Kidney (tissue), 14 donors: ENCODE data around the gene FCGR3B. TPM values are rescaled to one million over a fixed set of nuclear protein-coding genes. Genes with fewer than 3 reads are reported as not detected.
"Not testable (repeated sequence)": the region's sequence is repeated elsewhere in the genome, so short reads cannot be mapped to it uniquely, and the experiment has no call there.

Experiments used
- DNase-seq, 5 donors: peaks; one replicate each; pipeline ENCODE4 v3.0.0-alpha.2; 2013 to 2020
- FAIRE-seq: peaks from 2 replicates; lab custom pipeline; 2012; peaks lifted over from hg19 to GRCh38; lab: Jason Lieb, UNC
- H3K27ac ChIP-seq, 2 donors: one replicate each; pipeline ENCODE4 v1.7.0; 2013; ENCODE audit warnings: low read depth in 2 of 2, low read length in 2 of 2, inconsistent platforms in 1 of 2
- H3K27me3 ChIP-seq: one replicate; pipeline ENCODE4 v1.7.1; 2013; ENCODE audit warnings: low read length, inconsistent platforms; ENCODE audit not compliant: control insufficient read depth, insufficient read depth
- H3K36me3 ChIP-seq, 3 donors: one replicate each; pipeline versions ENCODE4 v1.7.0 to v1.7.1; 2013; ENCODE audit warnings: low read length in 3 of 3, control low read depth in 1 of 3, inconsistent platforms in 1 of 3; ENCODE audit not compliant: insufficient read depth in 3 of 3, control insufficient read depth in 2 of 3
- H3K4me1 ChIP-seq, 3 donors: one replicate each; pipeline versions ENCODE4 v1.7.0 to v1.7.1; 2013; ENCODE audit warnings: low read length in 3 of 3, inconsistent platforms in 1 of 3, low read depth in 1 of 3; ENCODE audit not compliant: control insufficient read depth in 2 of 3, insufficient read depth in 2 of 3
- H3K4me3 ChIP-seq, 3 donors: one replicate each; pipeline versions ENCODE4 v1.7.0 to v1.8.1; 2013; ENCODE audit warnings: low read length in 3 of 3, control low read depth in 1 of 3, inconsistent platforms in 1 of 3
- H3K9ac ChIP-seq, 3 donors: one replicate each; pipeline versions ENCODE4 v1.7.0 to v1.7.1; 2013; ENCODE audit warnings: low read length in 3 of 3, control low read depth in 1 of 3, inconsistent platforms in 1 of 3
- H3K9me3 ChIP-seq, 3 donors: one replicate each; pipeline versions ENCODE4 v1.7.0 to v1.7.1; 2013; ENCODE audit warnings: low read length in 3 of 3, control low read depth in 1 of 3, inconsistent platforms in 1 of 3; ENCODE audit not compliant: control insufficient read depth in 2 of 3, insufficient read depth in 1 of 3
- CTCF ChIP-seq: IDR thresholded peaks from 3 replicates; pipeline ENCODE4 v1.5.1; 2012; ENCODE audit warnings: mild to moderate bottlenecking, moderate library complexity, borderline replicate concordance; ENCODE audit not compliant: insufficient read depth; ENCODE audit errors: extremely low read depth
- intact Hi-C: fragments of 100-400 bp; cut with DNase I; formaldehyde crosslinking; loops from one replicate; pipeline ENCODE4 v1.11.1; 2022
- polyA plus RNA-seq: library from polyadenylated mRNA; stranded (reverse); fragments of 350-450 nt; fragmentation: Illumina TruSeq; extraction: RNeasy Lipid Tissue Mini Kit (QIAGEN cat#74804); gene quantifications from one replicate; pipeline ENCODE4 v1.2.3, GENCODE V29; 2014; ENCODE audit warnings: low read depth, low replicate concordance; ENCODE audit not compliant: insufficient read depth
- total RNA-seq: library from RNA; stranded (reverse); fragmentation: NEBNext Ultra II Directional; extraction: Animal tissue kit (Norgen Biotek cat#: 25700); gene quantifications from one replicate; pipeline ENCODE4 v1.2.1, GENCODE V29; 2021
- donor health status: control.
- donor health status: control.
- donor health status: control.
- donor health status: control.
- donor health status: control.
- donor health status: DM: yes; HTN: yes; CAD: no.
- donor health status: Normal renal cell carcinoma (clear cell type).

FCGR3B gene
- total and polyA plus RNA-seq, 2 donors from 2014 or later: 4.3 TPM; not detected in 1

DNA sequence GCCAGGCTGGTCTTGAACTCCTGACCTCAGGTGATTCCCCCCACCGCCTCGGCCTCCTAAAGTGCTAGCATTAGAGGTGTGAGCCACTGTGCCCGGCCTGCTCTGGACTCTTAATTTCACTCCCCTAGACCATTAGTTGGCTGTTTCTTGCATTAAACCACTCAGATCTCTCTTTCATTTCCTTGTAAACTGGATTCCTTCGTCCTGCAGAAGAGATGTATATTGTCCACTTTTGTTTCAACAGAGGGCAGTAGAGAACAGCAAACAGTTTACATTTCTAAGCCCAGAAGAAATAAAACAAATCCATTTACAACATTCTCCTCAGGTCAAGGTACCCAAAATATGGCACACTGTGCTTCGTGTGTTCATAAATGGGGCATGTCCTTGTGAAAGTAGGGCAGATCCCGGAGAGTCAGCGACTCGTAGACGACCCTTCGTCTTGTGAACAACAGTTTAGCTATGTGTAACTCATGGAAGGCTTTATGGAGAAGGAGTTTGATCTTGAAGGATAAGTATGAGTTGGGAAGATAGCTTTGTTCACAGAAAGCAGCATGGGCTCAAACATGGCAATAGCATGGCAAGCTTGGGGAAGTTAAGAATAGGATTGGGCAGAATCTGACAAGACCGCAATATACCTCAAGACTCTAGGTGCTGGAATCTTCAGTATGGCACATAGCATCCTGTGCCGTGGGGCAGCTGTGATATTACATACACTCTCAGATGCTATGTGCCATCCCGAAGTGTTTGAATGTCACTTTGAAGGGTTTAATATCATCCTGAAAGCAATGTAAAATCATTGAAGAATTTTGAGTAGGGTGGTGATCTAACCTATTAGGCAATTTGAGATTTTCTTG is 16.8 kb upstream of the FCGR3B start:
- H3K36me3 ChIP-seq, H3K27ac ChIP-seq, H3K27me3 ChIP-seq, H3K9me3 ChIP-seq, H3K4me3 ChIP-seq, H3K9ac ChIP-seq, intact Hi-C loops, H3K4me1 ChIP-seq: not testable (repeated sequence)
- DNase-seq: peak in 2 of 5 donors; percentile 55 to 82
- peak; percentile 46 for FAIRE-seq
- TF ChIP-seq CTCF: peak; percentile 39

- DNase-seq, H3K27ac ChIP-seq, H3K4me3 ChIP-seq, H3K9me3 ChIP-seq, H3K27me3 ChIP-seq, H3K4me1 ChIP-seq, intact Hi-C loops, H3K36me3 ChIP-seq, H3K9ac ChIP-seq, FAIRE-seq: not testable (repeated sequence)
Observed at GRCh38 chr1:161644855-161645254, 13.9 kb upstream of the FCGR3B start.

DNA sequence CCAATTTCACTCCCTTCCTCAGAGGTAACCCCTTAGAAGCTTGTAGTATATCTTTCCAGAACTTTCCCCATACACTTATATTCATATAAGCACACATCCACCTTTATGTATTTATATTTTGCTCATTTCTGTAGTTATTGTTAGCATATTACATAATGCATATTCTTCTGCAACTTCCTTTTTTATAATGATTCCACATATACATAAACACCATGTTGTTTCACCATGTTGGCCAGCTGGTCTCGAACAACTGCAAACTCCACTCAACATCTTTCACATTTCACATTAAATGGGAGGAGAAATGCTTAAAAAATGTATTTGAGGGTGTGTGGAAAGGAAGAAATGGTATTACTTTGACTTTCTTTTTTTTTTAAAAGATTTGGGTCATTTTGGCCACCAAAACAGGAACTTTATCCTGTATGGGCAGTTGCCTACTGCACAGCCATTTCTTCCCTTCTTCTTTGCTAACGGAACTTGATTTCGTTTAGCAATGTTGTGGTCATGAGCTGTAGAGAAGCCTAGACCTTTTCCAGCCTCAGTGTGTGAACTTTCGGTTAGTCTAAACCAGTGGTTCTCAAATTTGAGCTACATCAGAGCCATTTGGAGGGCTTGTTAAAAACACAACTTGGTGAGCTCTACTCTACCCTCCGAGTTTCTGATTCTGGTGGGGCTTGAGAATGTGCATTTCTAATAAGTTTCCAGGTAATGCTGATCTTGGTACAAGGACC is 12.7 kb upstream of the FCGR3B start:
- DNase-seq, H3K4me3 ChIP-seq, H3K36me3 ChIP-seq, intact Hi-C loops, H3K4me1 ChIP-seq, FAIRE-seq, H3K9ac ChIP-seq, H3K9me3 ChIP-seq, H3K27ac ChIP-seq, H3K27me3 ChIP-seq: not testable (repeated sequence)

DNA sequence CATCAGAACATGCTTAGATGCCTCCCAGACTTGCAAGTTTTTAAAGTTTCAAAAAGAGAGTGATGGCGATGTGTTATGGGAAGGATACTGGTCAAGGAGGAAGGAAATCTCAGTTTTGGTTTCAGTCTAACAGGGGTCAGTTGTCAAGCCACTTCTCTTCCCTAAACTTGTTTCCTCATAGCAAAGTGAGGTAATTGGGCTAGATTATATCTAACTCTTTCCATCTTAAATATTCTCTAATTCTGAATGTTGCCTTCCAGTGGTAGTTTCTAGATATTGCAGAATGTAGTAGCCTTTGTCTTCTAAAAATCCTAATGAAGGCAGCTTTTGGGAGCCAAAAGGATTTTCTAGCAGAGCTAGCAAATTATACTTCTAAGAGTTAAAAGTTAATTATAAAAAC is 11.7 kb upstream of the FCGR3B start:
- FAIRE-seq, intact Hi-C loops: not testable (repeated sequence)

DNA sequence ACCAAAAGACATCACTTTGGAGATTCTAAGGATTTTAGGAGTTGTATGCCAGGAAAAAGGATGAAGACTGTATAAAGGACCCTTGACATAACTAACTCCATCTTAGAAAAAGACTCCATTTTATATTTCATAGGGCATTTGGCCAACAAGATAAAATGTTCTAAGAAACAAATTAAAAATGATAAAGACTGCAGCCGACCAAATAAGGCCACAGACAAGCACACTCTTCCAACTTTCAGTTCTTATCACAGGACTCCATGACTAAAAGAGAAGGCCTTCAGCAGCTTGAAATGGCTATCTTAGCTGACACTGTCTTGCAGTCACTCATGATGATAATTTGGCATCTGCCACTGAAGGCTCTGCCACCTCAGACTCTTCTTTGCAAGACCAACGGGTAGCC is 8.2 kb upstream of the FCGR3B start:
- intact Hi-C loops, H3K9ac ChIP-seq: not testable (repeated sequence)

More for the DNA sequence above, 11.7 kb upstream of the FCGR3B start:
- not testable (repeated sequence) for H3K27ac ChIP-seq, H3K27me3 ChIP-seq, H3K9ac ChIP-seq, H3K9me3 ChIP-seq, H3K4me3 ChIP-seq, H3K4me1 ChIP-seq, H3K36me3 ChIP-seq
- peak in 1 of 5 donors; percentile 45 for DNase-seq

GRCh38 chr1:161638251-161638993 is 7.4 kb upstream of the FCGR3B start:
- H3K36me3 ChIP-seq, FAIRE-seq, H3K27ac ChIP-seq, intact Hi-C loops, H3K4me1 ChIP-seq, H3K4me3 ChIP-seq, DNase-seq, H3K9ac ChIP-seq, H3K27me3 ChIP-seq, H3K9me3 ChIP-seq: not testable (repeated sequence)

More for the DNA sequence above, 8.2 kb upstream of the FCGR3B start:
- not testable (repeated sequence) for H3K27me3 ChIP-seq, H3K36me3 ChIP-seq, H3K4me1 ChIP-seq, H3K4me3 ChIP-seq, H3K27ac ChIP-seq, FAIRE-seq, H3K9me3 ChIP-seq, DNase-seq

DNA sequence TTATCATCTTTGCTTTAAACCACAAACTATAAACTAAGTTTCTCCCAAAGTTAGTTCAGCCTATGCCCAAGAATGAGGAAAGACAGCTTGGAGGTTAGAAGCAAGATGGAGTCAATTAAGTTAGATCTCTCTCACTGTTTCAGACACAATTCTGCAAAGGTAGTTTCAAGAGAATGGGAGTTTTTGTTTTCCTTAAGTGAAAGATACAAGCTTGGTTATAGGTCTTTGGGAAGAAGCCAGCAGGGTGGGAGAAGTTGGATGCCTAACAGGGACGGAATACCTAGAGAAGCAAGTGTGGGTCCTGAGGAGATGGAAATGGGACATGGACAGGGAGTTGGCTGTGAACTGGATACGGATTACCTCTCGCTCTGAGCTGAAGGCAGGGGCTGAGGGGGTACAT is 6.0 kb upstream of the FCGR3B start:
- H3K27ac ChIP-seq, H3K4me1 ChIP-seq, H3K27me3 ChIP-seq, DNase-seq, H3K9ac ChIP-seq, FAIRE-seq, intact Hi-C loops, H3K9me3 ChIP-seq, H3K36me3 ChIP-seq, H3K4me3 ChIP-seq: not testable (repeated sequence)
